Sigmoid colon (tissue), 4 donors: ENCODE measurements around the gene ASB5.

Source experiments
- EP300 ChIP-seq, 4 donors: sonication (generic); formaldehyde crosslinking; IDR thresholded peaks; one replicate each; pipeline ENCODE4 v1.6.1; 2017; ENCODE audit warnings: antibody characterized with exemption in 4 of 4
- POLR2A ChIP-seq, 2 donors: fragments of 450-650 bp; IDR thresholded peaks; one replicate each; pipeline ENCODE4 v1.6.1; 2016; ENCODE audit warnings: antibody characterized with exemption in 2 of 2, mild to moderate bottlenecking in 2 of 2, moderate library complexity in 2 of 2
- POLR2AphosphoS5 ChIP-seq, 4 donors: sonication (generic); formaldehyde crosslinking; IDR thresholded peaks; one replicate each; pipeline ENCODE4 v1.6.1; 2017; ENCODE audit warnings: antibody characterized with exemption in 4 of 4
- TF ChIP-seq, protein P1 (sequence below), 4 experiments: fragments of 450-650 bp in 3 of 4; fragments of 200-600 bp in 1 of 4; IDR thresholded peaks; one replicate each; pipeline ENCODE4 v1.5.1; 2016 to 2019; ENCODE audit warnings: antibody characterized with exemption in 4 of 4, mild to moderate bottlenecking in 3 of 4, moderate library complexity in 2 of 4

DNA sequence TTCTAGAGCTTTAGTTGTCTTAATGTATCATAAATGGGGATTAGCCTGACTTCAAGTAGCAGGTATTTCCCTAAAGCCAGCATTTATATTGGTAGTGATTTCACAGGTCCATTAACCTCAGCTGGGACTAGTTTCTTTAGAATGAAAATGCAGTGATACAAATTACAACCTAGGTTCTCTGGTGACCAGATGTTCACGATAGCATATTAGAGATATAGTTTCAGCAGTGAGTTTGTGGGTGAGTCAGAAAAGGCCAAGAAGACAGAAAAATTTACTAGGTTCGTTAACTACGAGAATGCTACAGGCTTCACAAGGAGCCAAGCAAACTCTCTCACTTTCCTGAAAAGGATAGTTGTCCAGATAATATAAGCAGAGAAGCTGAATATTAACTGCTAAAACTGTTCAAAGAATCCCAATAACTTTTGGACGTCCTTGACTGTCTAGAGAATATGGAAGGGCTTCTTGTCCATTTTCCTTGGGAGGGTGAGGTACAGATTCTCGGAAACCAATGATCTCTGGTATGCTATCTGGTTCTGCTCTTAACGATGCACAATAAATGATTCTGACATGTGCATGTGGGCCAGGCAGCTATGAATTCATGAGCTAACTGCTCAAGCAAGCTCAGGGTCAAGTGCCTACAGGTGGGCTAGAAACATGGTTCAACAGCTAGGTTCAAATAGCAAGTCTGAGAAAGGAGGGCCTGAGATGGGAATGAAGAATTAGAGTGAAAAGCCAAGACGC, 44.7 kb upstream of the ASB5 start:
- TF ChIP-seq EP300 (IDR thresholded peaks at IDR 0.05): no peak
- TF ChIP-seq, protein P1, sequence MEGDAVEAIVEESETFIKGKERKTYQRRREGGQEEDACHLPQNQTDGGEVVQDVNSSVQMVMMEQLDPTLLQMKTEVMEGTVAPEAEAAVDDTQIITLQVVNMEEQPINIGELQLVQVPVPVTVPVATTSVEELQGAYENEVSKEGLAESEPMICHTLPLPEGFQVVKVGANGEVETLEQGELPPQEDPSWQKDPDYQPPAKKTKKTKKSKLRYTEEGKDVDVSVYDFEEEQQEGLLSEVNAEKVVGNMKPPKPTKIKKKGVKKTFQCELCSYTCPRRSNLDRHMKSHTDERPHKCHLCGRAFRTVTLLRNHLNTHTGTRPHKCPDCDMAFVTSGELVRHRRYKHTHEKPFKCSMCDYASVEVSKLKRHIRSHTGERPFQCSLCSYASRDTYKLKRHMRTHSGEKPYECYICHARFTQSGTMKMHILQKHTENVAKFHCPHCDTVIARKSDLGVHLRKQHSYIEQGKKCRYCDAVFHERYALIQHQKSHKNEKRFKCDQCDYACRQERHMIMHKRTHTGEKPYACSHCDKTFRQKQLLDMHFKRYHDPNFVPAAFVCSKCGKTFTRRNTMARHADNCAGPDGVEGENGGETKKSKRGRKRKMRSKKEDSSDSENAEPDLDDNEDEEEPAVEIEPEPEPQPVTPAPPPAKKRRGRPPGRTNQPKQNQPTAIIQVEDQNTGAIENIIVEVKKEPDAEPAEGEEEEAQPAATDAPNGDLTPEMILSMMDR (IDR thresholded peaks at IDR 0.05): no peak
- TF ChIP-seq POLR2AphosphoS5 (IDR thresholded peaks at IDR 0.05): no peak
- TF ChIP-seq POLR2A (IDR thresholded peaks at IDR 0.05): no peak
